Measurements from ENCODE around the gene PIP4K2B.
"Not testable (repeated sequence)": the region's sequence is repeated elsewhere in the genome, so short reads cannot be mapped to it uniquely, and the experiment has no call there.

The PIP4K2B gene

GRCh38 chr17:38799501-38800236 is at the start of gene PIP4K2B:
Gene PIP4K2B, minus strand, starts transcription at chr17:38799556. Its CDS starts 132 bp downstream, at chr17:38799424.
- DNase-seq, result peak; percentile 98

- DNase-seq, result no peak
These were observed 49.2 kb upstream of the PIP4K2B start for GRCh38 chr17:38848557-38848891.

- no peak for DNase-seq
These were observed 45.0 kb upstream of the PIP4K2B start for GRCh38 chr17:38844261-38844757.

- no peak for DNase-seq
These were observed 26.4 kb upstream of the PIP4K2B start for GRCh38 chr17:38825762-38826247.

- DNase-seq, result peak; percentile 100
These were observed 25.8 kb upstream of the PIP4K2B start, which contains the start of gene CWC25 for GRCh38 chr17:38824899-38825761. Gene CWC25, minus strand, starts transcription at chr17:38825321. Its CDS starts 138 bp downstream, at chr17:38825183.

GRCh38 chr17:38815576-38816193 is 16.3 kb upstream of the PIP4K2B start:
- no peak for DNase-seq

GRCh38 chr17:38809828-38810227 is 10.5 kb upstream of the PIP4K2B start:
- DNase-seq, result no peak

- DNase-seq, result no peak
These were observed 943 bp upstream of the PIP4K2B start for GRCh38 chr17:38800237-38800760.

- DNase-seq, result peak; percentile 75
These were observed 499 bp downstream of the PIP4K2B start for GRCh38 chr17:38798614-38799500.

GRCh38 chr17:38797828-38798227 is 1.5 kb downstream of the PIP4K2B start:
- no peak for DNase-seq

- DNase-seq, result no peak
These were observed 2.2 kb downstream of the PIP4K2B start for GRCh38 chr17:38797158-38797490.

GRCh38 chr17:38796451-38797157 is 2.8 kb downstream of the PIP4K2B start:
- DNase-seq, result no peak

- DNase-seq, result no peak
These were observed 5.1 kb downstream of the PIP4K2B start for GRCh38 chr17:38794221-38794620.

- no peak for DNase-seq
These were observed 8.2 kb downstream of the PIP4K2B start for GRCh38 chr17:38791162-38791561.

GRCh38 chr17:38790148-38790707 is 9.1 kb downstream of the PIP4K2B start:
- not testable (repeated sequence) for DNase-seq

- DNase-seq, result peak; percentile 34
These were observed 10.2 kb downstream of the PIP4K2B start for GRCh38 chr17:38789185-38789584.

GRCh38 chr17:38787999-38788398 is 11.4 kb downstream of the PIP4K2B start:
- DNase-seq, result not testable (repeated sequence)

- no peak for DNase-seq
These were observed 13.0 kb downstream of the PIP4K2B start for GRCh38 chr17:38786372-38786771.

GRCh38 chr17:38783227-38783626 is 16.1 kb downstream of the PIP4K2B start:
- DNase-seq, result no peak

- no peak for DNase-seq
These were observed 19.2 kb downstream of the PIP4K2B start for GRCh38 chr17:38779965-38780752.

Measured in retina (tissue), 1 donor.